Neural progenitor cell (in vitro differentiated cells): ENCODE results near the gene LRFN5. TPM values are rescaled to one million over a fixed set of nuclear protein-coding genes. Genes with fewer than 3 reads are reported as not detected.

Source experiments
- DNase-seq: peaks from one replicate; pipeline ENCODE4 v3.0.0-alpha.2; 2016; ENCODE audit warnings: low spot score
- H2AFZ ChIP-seq: fragments of 200-600 bp; sonication (generic); replicated peaks from 2 replicates; pipeline ENCODE4 v1.6.1; 2016; ENCODE audit warnings: antibody characterized with exemption
- H3F3A ChIP-seq: fragments of 200-600 bp; sonication (generic); 2 replicates; pipeline ENCODE4 v1.6.1; 2016; ENCODE audit warnings: antibody characterized with exemption, low read depth
- H3K27ac ChIP-seq: fragments of 200-600 bp; sonication (generic); 2 replicates; pipeline ENCODE4 v1.5.1; 2016; ENCODE audit warnings: mild to moderate bottlenecking
- H3K27me3 ChIP-seq: fragments of 200-600 bp; sonication (generic); 2 replicates; pipeline ENCODE4 v1.6.1; 2016; ENCODE audit warnings: mild to moderate bottlenecking, moderate library complexity
- H3K36me3 ChIP-seq: fragments of 200-600 bp; sonication (generic); 2 replicates; pipeline ENCODE4 v1.5.1; 2016
- H3K4me1 ChIP-seq: fragments of 200-600 bp; sonication (generic); 2 replicates; pipeline ENCODE4 v1.6.1; 2016; ENCODE audit warnings: mixed run types
- H3K4me2 ChIP-seq: fragments of 200-600 bp; sonication (generic); 2 replicates; pipeline ENCODE4 v1.6.1; 2016
- H3K4me3 ChIP-seq: fragments of 200-600 bp; sonication (generic); 2 replicates; pipeline ENCODE4 v1.5.1; 2016
- H3K79me2 ChIP-seq: fragments of 200-600 bp; sonication (generic); 2 replicates; pipeline ENCODE4 v1.6.1; 2016; ENCODE audit warnings: low read depth
- H3K9ac ChIP-seq: fragments of 200-600 bp; sonication (generic); 2 replicates; pipeline ENCODE4 v1.6.1; 2016
- H3K9me3 ChIP-seq: fragments of 200-600 bp; sonication (generic); 2 replicates; pipeline ENCODE4 v1.5.1; 2016; ENCODE audit warnings: low read depth
- H4K20me1 ChIP-seq: fragments of 200-600 bp; sonication (generic); 2 replicates; pipeline ENCODE4 v1.6.1; 2016; ENCODE audit warnings: low read depth
- H3K27ac Mint-ChIP-seq: 3 replicates; pipeline ENCODE4 v1.8.0; 2021; ENCODE audit warnings: mixed read lengths
- H3K27me3 Mint-ChIP-seq: 2 replicates; pipeline ENCODE4 v1.8.0; 2022; ENCODE audit warnings: low read depth, mild to moderate bottlenecking, inconsistent platforms, moderate library complexity, mixed read lengths; ENCODE audit not compliant: insufficient read depth
- H3K36me3 Mint-ChIP-seq: 3 replicates; pipeline ENCODE4 v1.8.0; 2021; ENCODE audit warnings: mixed read lengths
- H3K4me1 Mint-ChIP-seq: 3 replicates; pipeline ENCODE4 v1.8.0; 2021; ENCODE audit warnings: mixed read lengths
- H3K4me3 Mint-ChIP-seq: 3 replicates; pipeline ENCODE4 v1.8.0; 2021; ENCODE audit warnings: mild to moderate bottlenecking, moderate library complexity, mixed read lengths
- H3K9me3 Mint-ChIP-seq: 3 replicates; pipeline ENCODE4 v1.8.0; 2020; ENCODE audit warnings: mixed read lengths
- CTCF ChIP-seq: fragments of 200-600 bp; sonication (generic); IDR thresholded peaks from 2 replicates; pipeline ENCODE4 v1.5.1; 2017; ENCODE audit warnings: antibody characterized with exemption, mild to moderate bottlenecking
- EZH2 ChIP-seq: fragments of 200-600 bp; sonication (generic); IDR thresholded peaks from 2 replicates; pipeline ENCODE4 v1.6.1; 2017; ENCODE audit warnings: antibody characterized with exemption, mild to moderate bottlenecking, moderate library complexity
- EZH2phosphoT487 ChIP-seq: fragments of 200-600 bp; sonication (generic); IDR thresholded peaks from 2 replicates; pipeline ENCODE4 v1.6.1; 2017; ENCODE audit warnings: antibody characterized with exemption
- total RNA-seq: library from RNA; depleted of rRNA; stranded (reverse); fragments of >200 nt; gene quantifications from 2 replicates; pipeline ENCODE4 v1.2.3, GENCODE V29; 2015; ENCODE audit warnings: low replicate concordance

LRFN5 gene
- total RNA-seq, 1 donor from 2014 or later, result 0.49 TPM

- Mint-ChIP-seq H3K9me3 (peaks cover 9% of the 10 kb centered on the region), H3K36me3 (no peaks in the 10 kb centered on the region), H3K27me3 (no peaks in the 10 kb centered on the region), H3K4me1 (peaks cover 13% of the 10 kb centered on the region), H3K4me3 (no peak overlapping the region), H3K27ac (peak overlapping the region; percentile 26)
- Histone ChIP-seq H4K20me1 (no peaks in the 10 kb centered on the region), H3K27me3 (no peaks in the 10 kb centered on the region), H3K4me2 (no peak overlapping the region), H2AFZ (no peak overlapping the region), H3K9ac (no peak overlapping the region), H3K79me2 (no peaks in the 10 kb centered on the region), H3K4me3 (no peak overlapping the region), H3K4me1 (no peaks in the 10 kb centered on the region), H3K36me3 (no peaks in the 10 kb centered on the region), H3F3A (no peaks in the 10 kb centered on the region), H3K27ac (no peak overlapping the region), H3K9me3 (no peaks in the 10 kb centered on the region)
- TF ChIP-seq CTCF, result no peak
- no peak for DNase-seq
Observed at GRCh38 chr14:41872931-41873685, 266.4 kb downstream of the LRFN5 start.

- Histone ChIP-seq H3K4me2 (no peak overlapping the region), H3K9ac (no peak overlapping the region), H4K20me1 (no peaks in the 10 kb centered on the region), H3K27ac (no peak overlapping the region), H3K79me2 (no peaks in the 10 kb centered on the region), H3K4me1 (no peaks in the 10 kb centered on the region), H3F3A (no peaks in the 10 kb centered on the region), H2AFZ (no peak overlapping the region), H3K9me3 (no peaks in the 10 kb centered on the region), H3K4me3 (no peak overlapping the region), H3K36me3 (no peaks in the 10 kb centered on the region), H3K27me3 (no peaks in the 10 kb centered on the region)
- no peaks in the 10 kb centered on the region for H3K27me3 Mint-ChIP-seq
- no peak overlapping the region for H3K4me3 Mint-ChIP-seq
- TF ChIP-seq EZH2 (no peak), EZH2phosphoT487 (no peak), CTCF (no peak)
- no peaks in the 10 kb centered on the region for H3K36me3 Mint-ChIP-seq
- no peak for DNase-seq
- H3K4me1 Mint-ChIP-seq, result peaks cover 8% of the 10 kb centered on the region
- peaks cover 9% of the 10 kb centered on the region for H3K9me3 Mint-ChIP-seq
- peak overlapping the region; percentile 26 for H3K27ac Mint-ChIP-seq
Observed at GRCh38 chr14:41873686-41874317, 267.1 kb downstream of the LRFN5 start.

- H3K4me2 ChIP-seq, result no peak overlapping the region
- no peak for DNase-seq
- TF ChIP-seq EZH2phosphoT487, result no peak
- TF ChIP-seq EZH2, result no peak
- no peak for TF ChIP-seq CTCF
- peaks cover 3% of the 10 kb centered on the region for H3K9me3 Mint-ChIP-seq
- no peak overlapping the region for H3K4me3 ChIP-seq
- no peak overlapping the region for H3K9ac ChIP-seq
- H3K27ac Mint-ChIP-seq, result no peak overlapping the region
- H3K9me3 ChIP-seq, result no peaks in the 10 kb centered on the region
- no peak overlapping the region for H3K4me3 Mint-ChIP-seq
- no peaks in the 10 kb centered on the region for H4K20me1 ChIP-seq
- H3K4me1 Mint-ChIP-seq, result peaks cover 8% of the 10 kb centered on the region
- H3K36me3 ChIP-seq, result no peaks in the 10 kb centered on the region
- no peaks in the 10 kb centered on the region for H3K27me3 Mint-ChIP-seq
- H3K79me2 ChIP-seq, result no peaks in the 10 kb centered on the region
- H3K4me1 ChIP-seq, result no peaks in the 10 kb centered on the region
- no peaks in the 10 kb centered on the region for H3F3A ChIP-seq
- no peaks in the 10 kb centered on the region for H3K36me3 Mint-ChIP-seq
- H3K27me3 ChIP-seq, result no peaks in the 10 kb centered on the region
- H2AFZ ChIP-seq, result no peak overlapping the region
- no peak overlapping the region for H3K27ac ChIP-seq
Observed at GRCh38 chr14:41875116-41875515, 268.4 kb downstream of the LRFN5 start.
